ENCODE measurements around the gene COL6A3. TPM values are rescaled to one million over a fixed set of nuclear protein-coding genes. Genes with fewer than 3 reads are reported as not detected.
"Not testable (repeated sequence)": the region's sequence is repeated elsewhere in the genome, so short reads cannot be mapped to it uniquely, and the experiment has no call there.

The COL6A3 gene
- total and polyA plus RNA-seq, 2 donors (not counting 1 experiment from before 2014, with no cell fraction given): 0.01 to 0.10 TPM

GRCh38 chr2:237354892-237355291, 59.1 kb downstream of the COL6A3 start:
- no peaks in the 10 kb centered on the region for H3K27me3 ChIP-seq (replicated peaks in 1 of 4; ENCODE audit: control extremely low read depth in 1 of 4, control insufficient read depth in 3 of 4, insufficient read depth in 4 of 4, low read length in 3 of 4)
- Mint-ChIP-seq H3K9me3 (ENCODE audit: insufficient read depth) (no peaks in the 10 kb centered on the region), H3K4me1 (no peaks in the 10 kb centered on the region), H3K27me3 (peaks cover 15% of the 10 kb centered on the region), H3K4me3 (no peak overlapping the region), H3K27ac (no peak overlapping the region)
- H3K4me2 ChIP-seq (replicated peaks; ENCODE audit: low read depth, low read length, poor library complexity, severe bottlenecking): no peak overlapping the region
- DNase-seq (no peak), ATAC-seq (ENCODE audit: low read depth) (no peak)
- H3K36me3 ChIP-seq (replicated peaks in 1 of 2; ENCODE audit: control extremely low read depth in 1 of 2, control insufficient read depth in 1 of 2, extremely low read depth in 1 of 2, insufficient read depth in 2 of 2, low read length in 1 of 2): no peaks in the 10 kb centered on the region
- H4K20me1 ChIP-seq (ENCODE audit: control insufficient read depth, insufficient read depth, low read length, poor library complexity, severe bottlenecking): no peaks in the 10 kb centered on the region
- no peak overlapping the region for H3K27ac ChIP-seq (ENCODE audit: low read length in 2 of 2)
- H3K79me2 ChIP-seq (ENCODE audit: control insufficient read depth, insufficient read depth, low read length): no peaks in the 10 kb centered on the region
- POLR2A ChIA-PET: no interaction called here
- H3K4me1 ChIP-seq (ENCODE audit: control insufficient read depth in 2 of 2, insufficient read depth in 2 of 2, low read length in 2 of 2): no peaks in the 10 kb centered on the region
- intact Hi-C loops (cut with micrococcal nuclease): no loop called here
- CTCF ChIA-PET: no interaction called here
- 94% methylated on average over 7 of the region's 8 CpGs for WGBS (ENCODE audit: insufficient coverage)
- no peak overlapping the region for H3K4me3 ChIP-seq (ENCODE audit: control extremely low read depth in 1 of 5, extremely low read depth in 1 of 5, insufficient read depth in 1 of 5, low read depth in 2 of 5, low read length in 4 of 5)
- H3K9me3 ChIP-seq (ENCODE audit: control extremely low read depth in 1 of 3, control insufficient read depth in 2 of 3, insufficient read depth in 1 of 3, low read length in 2 of 3): no peaks in the 10 kb centered on the region
- TF ChIP-seq EZH2 (IDR thresholded peaks at IDR 0.05; ENCODE audit: borderline replicate concordance, insufficient read depth, low read depth, low read length, poor library complexity, severe bottlenecking): no peak
- TF ChIP-seq, protein P1, sequence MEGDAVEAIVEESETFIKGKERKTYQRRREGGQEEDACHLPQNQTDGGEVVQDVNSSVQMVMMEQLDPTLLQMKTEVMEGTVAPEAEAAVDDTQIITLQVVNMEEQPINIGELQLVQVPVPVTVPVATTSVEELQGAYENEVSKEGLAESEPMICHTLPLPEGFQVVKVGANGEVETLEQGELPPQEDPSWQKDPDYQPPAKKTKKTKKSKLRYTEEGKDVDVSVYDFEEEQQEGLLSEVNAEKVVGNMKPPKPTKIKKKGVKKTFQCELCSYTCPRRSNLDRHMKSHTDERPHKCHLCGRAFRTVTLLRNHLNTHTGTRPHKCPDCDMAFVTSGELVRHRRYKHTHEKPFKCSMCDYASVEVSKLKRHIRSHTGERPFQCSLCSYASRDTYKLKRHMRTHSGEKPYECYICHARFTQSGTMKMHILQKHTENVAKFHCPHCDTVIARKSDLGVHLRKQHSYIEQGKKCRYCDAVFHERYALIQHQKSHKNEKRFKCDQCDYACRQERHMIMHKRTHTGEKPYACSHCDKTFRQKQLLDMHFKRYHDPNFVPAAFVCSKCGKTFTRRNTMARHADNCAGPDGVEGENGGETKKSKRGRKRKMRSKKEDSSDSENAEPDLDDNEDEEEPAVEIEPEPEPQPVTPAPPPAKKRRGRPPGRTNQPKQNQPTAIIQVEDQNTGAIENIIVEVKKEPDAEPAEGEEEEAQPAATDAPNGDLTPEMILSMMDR (IDR thresholded peaks at IDR 0.05): no peak
- H3K9ac ChIP-seq (ENCODE audit: low read length): no peak overlapping the region
- H2AFZ ChIP-seq (ENCODE audit: insufficient read depth, low read depth, low read length, poor library complexity, severe bottlenecking): no peak overlapping the region

DNA sequence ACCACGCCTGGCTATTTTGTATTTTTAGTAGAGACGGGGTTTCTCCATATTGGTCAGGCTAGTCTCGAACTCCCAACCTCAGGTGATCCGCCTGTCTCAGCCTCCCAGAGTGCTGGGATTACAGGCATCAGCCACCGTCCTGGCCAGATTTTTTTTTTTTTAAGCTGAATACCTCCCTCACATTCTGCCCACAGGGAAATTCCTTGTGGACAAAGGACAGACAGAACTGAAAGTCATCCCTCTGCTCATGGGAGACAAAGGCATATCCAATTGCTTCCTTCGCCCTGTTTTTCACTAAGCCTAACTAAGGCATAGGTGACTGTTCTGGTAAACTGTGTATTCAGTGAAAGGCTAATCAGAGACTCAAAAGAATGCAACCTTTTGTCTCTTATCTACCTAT, 59.8 kb downstream of the COL6A3 start:
- H3K36me3 ChIP-seq (replicated peaks in 1 of 2; ENCODE audit: control extremely low read depth in 1 of 2, control insufficient read depth in 1 of 2, extremely low read depth in 1 of 2, insufficient read depth in 2 of 2, low read length in 1 of 2); H3K4me2 ChIP-seq (replicated peaks; ENCODE audit: low read depth, low read length, poor library complexity, severe bottlenecking); H3K9ac ChIP-seq (ENCODE audit: low read length); H3K27me3 ChIP-seq (replicated peaks in 1 of 4; ENCODE audit: control extremely low read depth in 1 of 4, control insufficient read depth in 3 of 4, insufficient read depth in 4 of 4, low read length in 3 of 4); H3K4me1 ChIP-seq (ENCODE audit: control insufficient read depth in 2 of 2, insufficient read depth in 2 of 2, low read length in 2 of 2); H4K20me1 ChIP-seq (ENCODE audit: control insufficient read depth, insufficient read depth, low read length, poor library complexity, severe bottlenecking); POLR2A ChIA-PET; H2AFZ ChIP-seq (ENCODE audit: insufficient read depth, low read depth, low read length, poor library complexity, severe bottlenecking); H3K4me3 Mint-ChIP-seq; ATAC-seq (ENCODE audit: low read depth); intact Hi-C loops (cut with micrococcal nuclease); CTCF ChIA-PET; DNase-seq; H3K4me3 ChIP-seq (ENCODE audit: control extremely low read depth in 1 of 5, extremely low read depth in 1 of 5, insufficient read depth in 1 of 5, low read depth in 2 of 5, low read length in 4 of 5); H3K4me1 Mint-ChIP-seq; H3K27ac ChIP-seq (ENCODE audit: low read length in 2 of 2); H3K79me2 ChIP-seq (ENCODE audit: control insufficient read depth, insufficient read depth, low read length); H3K27me3 Mint-ChIP-seq; H3K9me3 Mint-ChIP-seq (ENCODE audit: insufficient read depth); H3K27ac Mint-ChIP-seq; H3K9me3 ChIP-seq (ENCODE audit: control extremely low read depth in 1 of 3, control insufficient read depth in 2 of 3, insufficient read depth in 1 of 3, low read length in 2 of 3): not testable (repeated sequence)
- 94% methylated on average over 5 of the region's 6 CpGs for WGBS (ENCODE audit: insufficient coverage)
